Gastrocnemius medialis (tissue), 4 donors: ENCODE data around the gene TFAP2A. TPM values are rescaled to one million over a fixed set of nuclear protein-coding genes. Genes with fewer than 3 reads are reported as not detected.

Experiments used
- ATAC-seq, 2 donors: fragments of 150-250 bp; one replicate each; pipeline ENCODE4 v1.9.1; 2016
- DNase-seq, 2 donors: peaks; one replicate each; pipeline ENCODE4 v3.0.0-alpha.2; 2019
- H3K27ac ChIP-seq, 4 donors: fragments of 200-600 bp; sonication (generic); 1 replicate in 1 of 4; 2 replicates in 3 of 4; pipeline ENCODE4 v1.5.1; 2016 to 2018; ENCODE audit warnings: mild to moderate bottlenecking in 2 of 4, moderate library complexity in 1 of 4
- H3K27me3 ChIP-seq, 3 donors: fragments of 200-600 bp; sonication (generic) in 2 of 3; 1 replicate in 1 of 3; 2 replicates in 2 of 3; pipeline versions ENCODE4 v1.5.1 to v1.6.0; 2016 to 2019; ENCODE audit warnings: mild to moderate bottlenecking in 1 of 3, moderate library complexity in 1 of 3
- H3K36me3 ChIP-seq, 2 donors: fragments of 200-600 bp; sonication (generic) in 1 of 2; one replicate each; pipeline ENCODE4 v1.5.1; 2017 to 2018
- H3K4me1 ChIP-seq, 2 donors: fragments of 200-600 bp; sonication (generic) in 1 of 2; one replicate each; pipeline ENCODE4 v1.5.1; 2016 to 2017; ENCODE audit warnings: mild to moderate bottlenecking in 2 of 2
- H3K4me3 ChIP-seq, 4 donors: fragments of 200-600 bp; sonication (generic) in 3 of 4; 1 replicate in 1 of 4; 2 replicates in 3 of 4; pipeline ENCODE4 v1.5.1; 2016 to 2019; ENCODE audit warnings: mild to moderate bottlenecking in 2 of 4
- H3K9me3 ChIP-seq, 3 donors: fragments of 200-600 bp; sonication (generic) in 2 of 3; 1 replicate in 1 of 3; 2 replicates in 2 of 3; pipeline ENCODE4 v1.5.1; 2016 to 2019
- POLR2A ChIP-seq, 2 donors: fragments of 450-650 bp; IDR thresholded peaks; one replicate each; pipeline ENCODE4 v1.6.1; 2017; ENCODE audit warnings: antibody characterized with exemption in 2 of 2, mild to moderate bottlenecking in 2 of 2, moderate library complexity in 2 of 2
- in situ Hi-C, 4 donors: fragments of 200-750 bp; cut with MboI; loops; one replicate each; pipeline versions ENCODE4 v1.15.0 to v1.8.0; 2017; ENCODE audit warnings: low sequenced_read_pairs in 4 of 4
- intact Hi-C: fragments of 100-400 bp; cut with DNase I; formaldehyde crosslinking; loops from one replicate; pipeline ENCODE4 v1.15.1; 2023; ENCODE audit warnings: low total_unique reads
- total RNA-seq, 4 donors: library from RNA; depleted of rRNA; stranded (reverse); fragments of >200 nt; gene quantifications; one replicate each; pipeline versions ENCODE4 v1.1.0 to v1.2.3, GENCODE V29; 2016
- TF ChIP-seq, protein P1 (sequence below), 5 experiments: fragments of 450-650 bp in 3 of 5; fragments of 200-600 bp in 2 of 5; sonication (generic) in 2 of 5; IDR thresholded peaks in 4 of 5; conservative IDR thresholded peaks in 1 of 5; 1 replicate in 4 of 5; 2 replicates in 1 of 5; pipeline ENCODE4 v1.5.1; 2016 to 2019; ENCODE audit warnings: antibody characterized with exemption in 5 of 5, mild to moderate bottlenecking in 3 of 5, moderate library complexity in 3 of 5

Gene TFAP2A
- not detected for total RNA-seq

DNA sequence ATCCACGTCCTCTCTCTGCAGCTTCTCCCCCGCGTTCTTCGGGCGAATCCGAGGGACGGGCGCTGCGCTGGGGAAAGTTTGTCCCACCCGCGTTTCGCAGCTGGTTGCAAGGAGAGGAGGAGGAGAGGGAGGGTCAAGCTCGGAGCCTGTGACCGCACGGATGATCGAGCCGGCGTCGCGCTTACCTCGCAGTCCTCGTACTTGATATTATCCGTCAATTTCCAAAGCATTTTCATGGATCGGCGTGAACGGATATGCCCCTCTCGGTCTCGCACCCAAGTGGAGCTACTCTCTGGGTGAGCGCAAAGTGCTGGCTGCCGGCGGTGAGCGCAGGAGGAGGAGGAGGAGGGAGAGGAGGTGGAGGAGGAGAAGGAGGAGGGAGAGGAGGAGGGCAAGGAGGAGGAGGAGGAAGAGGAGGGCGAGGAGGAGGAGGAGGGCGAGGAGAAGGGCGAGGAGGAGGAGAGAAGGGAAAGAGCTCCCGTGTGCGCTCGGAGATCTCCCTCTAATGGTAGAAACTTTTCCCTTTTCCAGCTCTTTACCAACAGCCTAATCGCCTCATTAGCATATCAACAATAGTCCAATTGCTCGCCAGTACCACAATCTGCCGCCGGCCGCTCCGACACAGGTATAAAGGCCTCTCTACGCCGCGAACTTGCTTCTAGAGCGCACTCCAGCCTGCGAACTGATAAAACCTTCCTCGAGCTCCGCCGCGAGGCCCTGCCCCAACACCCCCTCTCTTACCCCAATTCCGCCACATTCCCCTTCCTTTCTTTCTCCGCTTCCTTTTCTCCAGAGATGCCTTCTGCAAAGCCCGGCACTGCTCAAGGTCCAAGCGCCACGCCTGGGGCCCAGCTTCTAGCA is at the start of gene TFAP2A:
TSS of gene TFAP2A (minus strand) at position 319 of the 861 bp plus-strand sequence. CDS start at position 236, 83 bp downstream.
- H3K9me3 ChIP-seq, result no peaks in the 10 kb centered on the region
- H3K27ac ChIP-seq, result no peak within 1 kb of the TSS
- H3K27me3 ChIP-seq, result peaks cover 94 to 100% (median 100%) of the 10 kb centered on the region in 3 donors
- DNase-seq, result no peak
- H3K36me3 ChIP-seq, result no peaks in the 10 kb centered on the region
- intact Hi-C loops, result no loop called here
- H3K4me3 ChIP-seq, result peak within 1 kb of the TSS in 3 of 4 donors; percentile 3 to 93 (median 65)
- ATAC-seq, result no peak
- peaks cover 25 to 42% of the 10 kb centered on the region in 2 donors for H3K4me1 ChIP-seq
- TF ChIP-seq, protein P1, sequence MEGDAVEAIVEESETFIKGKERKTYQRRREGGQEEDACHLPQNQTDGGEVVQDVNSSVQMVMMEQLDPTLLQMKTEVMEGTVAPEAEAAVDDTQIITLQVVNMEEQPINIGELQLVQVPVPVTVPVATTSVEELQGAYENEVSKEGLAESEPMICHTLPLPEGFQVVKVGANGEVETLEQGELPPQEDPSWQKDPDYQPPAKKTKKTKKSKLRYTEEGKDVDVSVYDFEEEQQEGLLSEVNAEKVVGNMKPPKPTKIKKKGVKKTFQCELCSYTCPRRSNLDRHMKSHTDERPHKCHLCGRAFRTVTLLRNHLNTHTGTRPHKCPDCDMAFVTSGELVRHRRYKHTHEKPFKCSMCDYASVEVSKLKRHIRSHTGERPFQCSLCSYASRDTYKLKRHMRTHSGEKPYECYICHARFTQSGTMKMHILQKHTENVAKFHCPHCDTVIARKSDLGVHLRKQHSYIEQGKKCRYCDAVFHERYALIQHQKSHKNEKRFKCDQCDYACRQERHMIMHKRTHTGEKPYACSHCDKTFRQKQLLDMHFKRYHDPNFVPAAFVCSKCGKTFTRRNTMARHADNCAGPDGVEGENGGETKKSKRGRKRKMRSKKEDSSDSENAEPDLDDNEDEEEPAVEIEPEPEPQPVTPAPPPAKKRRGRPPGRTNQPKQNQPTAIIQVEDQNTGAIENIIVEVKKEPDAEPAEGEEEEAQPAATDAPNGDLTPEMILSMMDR (IDR thresholded peaks at IDR 0.05 in 4 of 5, conservative IDR thresholded peaks at IDR 0.05 in 1 of 5), result no peak
- no peak for TF ChIP-seq POLR2A (IDR thresholded peaks at IDR 0.05)
- in situ Hi-C loops, result no loop called here

- no peaks in the 10 kb centered on the region for H3K4me1 ChIP-seq
- H3K36me3 ChIP-seq, result no peaks in the 10 kb centered on the region
- in situ Hi-C loops, result no loop called here
- H3K9me3 ChIP-seq, result no peaks in the 10 kb centered on the region
- DNase-seq (no peak), ATAC-seq (no peak)
- H3K4me3 ChIP-seq, result no peak overlapping the region
- TF ChIP-seq POLR2A (IDR thresholded peaks at IDR 0.05), result no peak
- TF ChIP-seq, protein P1 (IDR thresholded peaks at IDR 0.05 in 4 of 5, conservative IDR thresholded peaks at IDR 0.05 in 1 of 5), result no peak
- intact Hi-C loops, result no loop called here
- H3K27ac ChIP-seq, result no peak overlapping the region
- no peaks in the 10 kb centered on the region for H3K27me3 ChIP-seq
Observed at GRCh38 chr6:10463491-10464481, 48.9 kb upstream of the TFAP2A start.

DNA sequence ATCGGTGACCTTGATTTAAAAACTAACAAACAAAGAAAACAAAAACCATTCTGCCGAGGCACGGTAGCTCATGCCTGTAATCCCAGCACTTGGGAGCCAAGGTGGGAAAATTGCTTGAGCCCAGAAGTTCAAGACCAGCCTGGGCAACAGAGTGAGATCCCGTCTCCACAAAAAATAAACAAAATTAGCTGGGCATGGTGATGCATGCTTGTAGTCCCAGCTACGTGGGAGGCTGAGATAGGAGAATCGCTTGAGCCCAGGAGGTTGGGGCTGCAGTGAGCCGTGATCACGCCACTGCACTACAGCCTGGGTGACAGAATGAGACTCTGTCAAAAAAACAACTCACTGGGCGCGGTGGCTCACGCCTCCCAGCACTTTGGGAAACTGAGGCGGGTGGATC is 48.2 kb upstream of the TFAP2A start:
- no peak for TF ChIP-seq POLR2A (IDR thresholded peaks at IDR 0.05)
- in situ Hi-C loops, result no loop called here

DNA sequence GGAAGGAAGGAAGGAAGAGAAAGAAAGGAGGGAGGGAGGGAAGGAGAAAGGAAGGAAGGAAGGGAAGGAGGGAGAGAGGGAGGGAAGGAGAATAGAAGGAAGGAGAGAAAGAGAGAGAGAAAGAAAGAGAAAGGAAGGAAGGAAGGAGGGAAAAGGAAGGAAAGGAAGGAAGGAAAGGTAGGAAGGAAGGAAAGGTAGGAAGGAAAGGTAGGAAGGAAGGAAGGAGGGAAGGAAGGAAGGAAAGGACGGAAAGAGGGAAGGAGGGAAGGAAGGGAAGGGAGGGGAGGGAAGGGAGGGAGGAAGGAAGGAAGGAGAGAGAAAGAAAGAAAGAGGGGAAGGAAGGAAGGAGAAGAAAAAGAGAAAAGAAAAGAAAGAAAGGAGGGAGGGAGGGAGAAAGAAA is 47.0 kb upstream of the TFAP2A start:
- in situ Hi-C loops (no loop called here), intact Hi-C loops (no loop called here)
- Histone ChIP-seq H3K27ac (no peak overlapping the region), H3K27me3 (no peaks in the 10 kb centered on the region), H3K4me3 (no peak overlapping the region), H3K9me3 (no peaks in the 10 kb centered on the region), H3K4me1 (no peaks in the 10 kb centered on the region), H3K36me3 (no peaks in the 10 kb centered on the region)
- DNase-seq (no peak), ATAC-seq (no peak)
- TF ChIP-seq, protein P1 (IDR thresholded peaks at IDR 0.05 in 4 of 5, conservative IDR thresholded peaks at IDR 0.05 in 1 of 5), result no peak
- no peak for TF ChIP-seq POLR2A (IDR thresholded peaks at IDR 0.05)

More for the DNA sequence above, 48.2 kb upstream of the TFAP2A start:
- H3K27me3 ChIP-seq, result no peaks in the 10 kb centered on the region
- H3K36me3 ChIP-seq, result no peaks in the 10 kb centered on the region
- no peaks in the 10 kb centered on the region for H3K9me3 ChIP-seq
- no peak overlapping the region for H3K4me3 ChIP-seq
- intact Hi-C loops, result no loop called here
- H3K27ac ChIP-seq, result no peak overlapping the region
- H3K4me1 ChIP-seq, result no peaks in the 10 kb centered on the region
- no peak for DNase-seq
- no peak for ATAC-seq

DNA sequence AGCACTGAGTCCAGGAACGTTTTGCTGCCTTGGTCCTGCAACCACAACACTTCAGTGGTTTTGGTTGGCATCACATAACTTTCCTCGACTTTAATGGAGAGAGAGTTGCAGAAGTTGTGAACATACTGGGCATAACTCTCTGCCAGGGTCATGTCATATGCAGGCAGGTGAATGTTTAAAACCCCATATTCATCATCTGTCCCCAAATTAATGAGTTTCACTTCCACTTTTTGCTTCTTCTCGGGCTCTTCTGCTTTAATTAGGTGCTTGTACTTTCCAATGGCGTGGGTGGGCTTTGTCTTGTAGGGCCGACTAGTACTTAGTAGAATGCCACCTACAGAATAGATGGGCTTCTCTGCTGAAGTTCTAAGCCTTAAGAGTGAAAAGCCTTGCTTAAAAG is 45.2 kb upstream of the TFAP2A start:
- in situ Hi-C loops, result no loop called here
- Histone ChIP-seq H3K27me3 (no peaks in the 10 kb centered on the region), H3K27ac (no peak overlapping the region), H3K4me1 (no peaks in the 10 kb centered on the region), H3K36me3 (no peaks in the 10 kb centered on the region), H3K9me3 (no peaks in the 10 kb centered on the region), H3K4me3 (no peak overlapping the region)
- intact Hi-C loops, result no loop called here
- no peak for TF ChIP-seq POLR2A (IDR thresholded peaks at IDR 0.05)
- TF ChIP-seq, protein P1 (IDR thresholded peaks at IDR 0.05 in 4 of 5, conservative IDR thresholded peaks at IDR 0.05 in 1 of 5), result no peak
- ATAC-seq, result no peak
- DNase-seq, result no peak
